HepG2 (cell line): ENCODE results near the gene PML. TPM values are rescaled to one million over a fixed set of nuclear protein-coding genes. Genes with fewer than 3 reads are reported as not detected.

Source experiments
- ARHGAP35 ChIP-seq: sonication (generic); formaldehyde crosslinking; IDR thresholded peaks from 2 replicates; pipeline ENCODE4 v1.9.0; 2022; ENCODE audit warnings: mild to moderate bottlenecking, inconsistent platforms, moderate library complexity, missing genetic modification reagents, borderline replicate concordance
- BHLHE40 ChIP-seq: IDR thresholded peaks from 2 replicates; pipeline ENCODE4 v1.6.1; 2011; ENCODE audit warnings: low read length, improper control_type of control experiment
- HES4 ChIP-seq: sonication (generic); formaldehyde crosslinking; IDR thresholded peaks from 2 replicates; pipeline ENCODE4 v1.9.0; 2021; ENCODE audit warnings: mild to moderate bottlenecking, missing genetic modification reagents, borderline replicate concordance
- MAX ChIP-seq: IDR thresholded peaks from 2 replicates; pipeline ENCODE4 v1.6.1; 2012; ENCODE audit warnings: inconsistent platforms
- MED13 ChIP-seq: sonication (generic); formaldehyde crosslinking; IDR thresholded peaks from 2 replicates; pipeline ENCODE4 v1.5.0; 2020; ENCODE audit warnings: missing genetic modification reagents
- MLX ChIP-seq: IDR thresholded peaks from 2 replicates; pipeline ENCODE4 v1.6.1; 2016
- NFYB ChIP-seq: sonication (generic); formaldehyde crosslinking; IDR thresholded peaks from 2 replicates; pipeline ENCODE4 v1.4.0; 2020; ENCODE audit warnings: missing genetic modification reagents
- SMAD9 ChIP-seq: sonication (generic); formaldehyde crosslinking; IDR thresholded peaks from 2 replicates; pipeline ENCODE4 v1.5.1; 2020; ENCODE audit warnings: mild to moderate bottlenecking, missing genetic modification reagents
- TEAD2 ChIP-seq: sonication (generic); formaldehyde crosslinking; IDR thresholded peaks from 2 replicates; pipeline ENCODE4 v1.9.0; 2021; ENCODE audit warnings: missing genetic modification reagents
- TFE3 ChIP-seq: IDR thresholded peaks from 2 replicates; pipeline ENCODE4 v1.6.1; 2016
- ZBTB8A ChIP-seq: sonication (generic); formaldehyde crosslinking; IDR thresholded peaks from 2 replicates; pipeline ENCODE4 v1.4.0; 2020; ENCODE audit warnings: mild to moderate bottlenecking, low read depth, missing genetic modification reagents, borderline replicate concordance
- ZNF3 ChIP-seq: IDR thresholded peaks from 2 replicates; pipeline ENCODE4 v1.7.0; 2017; ENCODE audit warnings: inconsistent platforms
- ZNF367 ChIP-seq: sonication (generic); formaldehyde crosslinking; IDR thresholded peaks from 2 replicates; pipeline ENCODE4 v1.4.0; 2020; ENCODE audit warnings: missing genetic modification reagents, borderline replicate concordance
- ZNF7 ChIP-seq: IDR thresholded peaks from 2 replicates; pipeline ENCODE4 v1.6.1; 2016; ENCODE audit warnings: missing biosample characterization, missing genetic modification reagents
- ZSCAN25 ChIP-seq: sonication (generic); formaldehyde crosslinking; IDR thresholded peaks from 2 replicates; pipeline ENCODE4 v1.8.0; 2022; ENCODE audit warnings: mild to moderate bottlenecking, missing genetic modification reagents
- polyA plus RNA-seq, 8 experiments: library from polyadenylated mRNA; depleted of rRNA in 3 of 8; stranded (reverse) in 7 of 8; unstranded in 1 of 8; fragments of >200 nt; fragmentation: Illumina TruSeq in 4 of 8; extraction: Trizol in 4 of 8; gene quantifications; 2 replicates each; pipeline versions ENCODE4 v1.2.1 to v1.2.3, GENCODE V29; 2011 to 2016; ENCODE audit warnings: low read depth in 4 of 8, missing spikeins in 1 of 8, mixed read lengths in 1 of 8; ENCODE audit not compliant: insufficient read depth in 1 of 8
- total RNA-seq, 5 experiments: library from RNA; depleted of rRNA; stranded (reverse); fragments of >200 nt; fragmentation: Illumina TruSeq; extraction: Trizol; gene quantifications; 2 replicates each; pipeline ENCODE4 v1.2.3, GENCODE V29; 2016; ENCODE audit warnings: low read depth in 1 of 5
- TF ChIP-seq, protein P1 (sequence below): sonication (generic); formaldehyde crosslinking; IDR thresholded peaks from 2 replicates; pipeline ENCODE4 v1.9.0; 2021; ENCODE audit warnings: missing genetic modification reagents, borderline replicate concordance
- TF ChIP-seq, protein P2 (sequence below): sonication (generic); formaldehyde crosslinking; IDR thresholded peaks from 2 replicates; pipeline ENCODE4 v1.5.1; 2020; ENCODE audit warnings: missing genetic modification reagents, mild to moderate bottlenecking, borderline replicate concordance
- TF ChIP-seq, protein P3 (sequence below): sonication (generic); formaldehyde crosslinking; IDR thresholded peaks from 2 replicates; pipeline ENCODE4 v1.4.0; 2020; ENCODE audit warnings: missing genetic modification reagents, borderline replicate concordance

PML gene
- total and polyA plus RNA-seq, 2 of the 13 experiments (the other 11 are each of a cell fraction or from before 2014, with no cell fraction given), result 2.9 to 3.9 TPM

DNA sequence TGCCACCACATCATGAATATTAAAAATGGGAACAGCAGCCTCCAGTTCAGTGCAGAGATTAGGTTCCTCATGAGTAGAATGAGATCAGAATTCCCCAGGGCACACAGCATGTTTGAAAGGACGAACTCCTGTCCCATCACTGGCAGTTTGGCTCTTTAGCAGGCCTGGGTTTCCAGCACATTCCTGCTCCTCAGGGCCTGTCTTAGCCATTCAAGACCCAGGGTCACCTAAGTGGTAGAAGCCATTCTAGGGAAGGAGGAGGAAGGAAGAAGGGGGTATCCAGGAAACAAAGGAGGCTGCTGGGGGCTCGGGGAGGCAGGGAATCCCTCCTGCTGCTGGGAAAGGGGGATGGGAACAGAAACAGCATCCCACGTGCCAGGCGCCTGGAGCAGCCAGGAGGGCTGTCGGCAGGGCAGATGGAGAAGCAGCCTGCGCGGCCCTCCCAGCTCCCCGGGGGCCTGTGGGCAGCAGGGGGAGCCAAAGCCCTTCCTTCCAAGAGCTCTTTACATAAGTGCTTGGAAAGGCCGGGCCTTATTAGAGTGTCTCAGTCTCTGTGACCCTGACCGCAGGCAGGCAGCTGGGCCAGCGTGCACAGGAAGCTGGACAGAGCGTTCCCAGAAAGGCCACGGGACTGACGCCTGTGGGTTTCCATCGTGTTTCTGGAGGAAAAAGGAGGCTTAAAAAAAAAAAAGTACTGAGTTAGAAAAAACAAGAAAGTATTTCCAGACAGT lies 43.5 kb upstream of the PML start (continued):
- TF ChIP-seq, protein P1, sequence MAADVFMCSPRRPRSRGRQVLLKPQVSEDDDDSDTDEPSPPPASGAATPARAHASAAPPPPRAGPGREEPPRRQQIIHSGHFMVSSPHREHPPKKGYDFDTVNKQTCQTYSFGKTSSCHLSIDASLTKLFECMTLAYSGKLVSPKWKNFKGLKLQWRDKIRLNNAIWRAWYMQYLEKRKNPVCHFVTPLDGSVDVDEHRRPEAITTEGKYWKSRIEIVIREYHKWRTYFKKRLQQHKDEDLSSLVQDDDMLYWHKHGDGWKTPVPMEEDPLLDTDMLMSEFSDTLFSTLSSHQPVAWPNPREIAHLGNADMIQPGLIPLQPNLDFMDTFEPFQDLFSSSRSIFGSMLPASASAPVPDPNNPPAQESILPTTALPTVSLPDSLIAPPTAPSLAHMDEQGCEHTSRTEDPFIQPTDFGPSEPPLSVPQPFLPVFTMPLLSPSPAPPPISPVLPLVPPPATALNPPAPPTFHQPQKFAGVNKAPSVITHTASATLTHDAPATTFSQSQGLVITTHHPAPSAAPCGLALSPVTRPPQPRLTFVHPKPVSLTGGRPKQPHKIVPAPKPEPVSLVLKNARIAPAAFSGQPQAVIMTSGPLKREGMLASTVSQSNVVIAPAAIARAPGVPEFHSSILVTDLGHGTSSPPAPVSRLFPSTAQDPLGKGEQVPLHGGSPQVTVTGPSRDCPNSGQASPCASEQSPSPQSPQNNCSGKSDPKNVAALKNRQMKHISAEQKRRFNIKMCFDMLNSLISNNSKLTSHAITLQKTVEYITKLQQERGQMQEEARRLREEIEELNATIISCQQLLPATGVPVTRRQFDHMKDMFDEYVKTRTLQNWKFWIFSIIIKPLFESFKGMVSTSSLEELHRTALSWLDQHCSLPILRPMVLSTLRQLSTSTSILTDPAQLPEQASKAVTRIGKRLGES (CRISPR knock-in tag), result no peak
- TF ChIP-seq BHLHE40 (0 out of 2 replicates have a peak, but pooled peaks have one; percentile 28), ZSCAN25 (peak; percentile 53; the same call in 1 of the 2 replicates), ZNF367 (no peak), ZNF7 (CRISPR knock-in tag) (no peak), ARHGAP35 (CRISPR knock-in tag) (no peak), ZNF3 (CRISPR knock-in tag) (no peak), MED13 (CRISPR knock-in tag) (no peak), MAX (peak; percentile 30; the same call in 1 of the 2 replicates), SMAD9 (no peak), MLX (0 out of 2 replicates have a peak, but pooled peaks have one; percentile 25), ZBTB8A (CRISPR knock-in tag) (no peak), NFYB (CRISPR knock-in tag) (no peak), TEAD2 (CRISPR knock-in tag) (no peak), TFE3 (0 out of 2 replicates have a peak, but pooled peaks have one; percentile 16), HES4 (no peak)
- TF ChIP-seq, protein P2, sequence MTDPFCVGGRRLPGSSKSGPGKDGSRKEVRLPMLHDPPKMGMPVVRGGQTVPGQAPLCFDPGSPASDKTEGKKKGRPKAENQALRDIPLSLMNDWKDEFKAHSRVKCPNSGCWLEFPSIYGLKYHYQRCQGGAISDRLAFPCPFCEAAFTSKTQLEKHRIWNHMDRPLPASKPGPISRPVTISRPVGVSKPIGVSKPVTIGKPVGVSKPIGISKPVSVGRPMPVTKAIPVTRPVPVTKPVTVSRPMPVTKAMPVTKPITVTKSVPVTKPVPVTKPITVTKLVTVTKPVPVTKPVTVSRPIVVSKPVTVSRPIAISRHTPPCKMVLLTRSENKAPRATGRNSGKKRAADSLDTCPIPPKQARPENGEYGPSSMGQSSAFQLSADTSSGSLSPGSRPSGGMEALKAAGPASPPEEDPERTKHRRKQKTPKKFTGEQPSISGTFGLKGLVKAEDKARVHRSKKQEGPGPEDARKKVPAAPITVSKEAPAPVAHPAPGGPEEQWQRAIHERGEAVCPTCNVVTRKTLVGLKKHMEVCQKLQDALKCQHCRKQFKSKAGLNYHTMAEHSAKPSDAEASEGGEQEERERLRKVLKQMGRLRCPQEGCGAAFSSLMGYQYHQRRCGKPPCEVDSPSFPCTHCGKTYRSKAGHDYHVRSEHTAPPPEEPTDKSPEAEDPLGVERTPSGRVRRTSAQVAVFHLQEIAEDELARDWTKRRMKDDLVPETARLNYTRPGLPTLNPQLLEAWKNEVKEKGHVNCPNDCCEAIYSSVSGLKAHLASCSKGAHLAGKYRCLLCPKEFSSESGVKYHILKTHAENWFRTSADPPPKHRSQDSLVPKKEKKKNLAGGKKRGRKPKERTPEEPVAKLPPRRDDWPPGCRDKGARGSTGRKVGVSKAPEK (CRISPR knock-in tag), result 0 out of 2 replicates have a peak, but pooled peaks have one; percentile 39
- TF ChIP-seq, protein P3, sequence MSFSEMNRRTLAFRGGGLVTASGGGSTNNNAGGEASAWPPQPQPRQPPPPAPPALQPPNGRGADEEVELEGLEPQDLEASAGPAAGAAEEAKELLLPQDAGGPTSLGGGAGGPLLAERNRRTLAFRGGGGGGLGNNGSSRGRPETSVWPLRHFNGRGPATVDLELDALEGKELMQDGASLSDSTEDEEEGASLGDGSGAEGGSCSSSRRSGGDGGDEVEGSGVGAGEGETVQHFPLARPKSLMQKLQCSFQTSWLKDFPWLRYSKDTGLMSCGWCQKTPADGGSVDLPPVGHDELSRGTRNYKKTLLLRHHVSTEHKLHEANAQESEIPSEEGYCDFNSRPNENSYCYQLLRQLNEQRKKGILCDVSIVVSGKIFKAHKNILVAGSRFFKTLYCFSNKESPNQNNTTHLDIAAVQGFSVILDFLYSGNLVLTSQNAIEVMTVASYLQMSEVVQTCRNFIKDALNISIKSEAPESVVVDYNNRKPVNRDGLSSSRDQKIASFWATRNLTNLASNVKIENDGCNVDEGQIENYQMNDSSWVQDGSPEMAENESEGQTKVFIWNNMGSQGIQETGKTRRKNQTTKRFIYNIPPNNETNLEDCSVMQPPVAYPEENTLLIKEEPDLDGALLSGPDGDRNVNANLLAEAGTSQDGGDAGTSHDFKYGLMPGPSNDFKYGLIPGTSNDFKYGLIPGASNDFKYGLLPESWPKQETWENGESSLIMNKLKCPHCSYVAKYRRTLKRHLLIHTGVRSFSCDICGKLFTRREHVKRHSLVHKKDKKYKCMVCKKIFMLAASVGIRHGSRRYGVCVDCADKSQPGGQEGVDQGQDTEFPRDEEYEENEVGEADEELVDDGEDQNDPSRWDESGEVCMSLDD (CRISPR knock-in tag), result no peak
